Endothelial cell (in vitro differentiated cells): ENCODE data around the gene TIMM21. TPM values are rescaled to one million over a fixed set of nuclear protein-coding genes. Genes with fewer than 3 reads are reported as not detected.

Source experiments
- DNase-seq: peaks from one replicate; pipeline ENCODE4 v3.0.0; 2021; ENCODE audit warnings: low spot score
- H3K27ac Mint-ChIP-seq: one replicate; pipeline ENCODE4 v1.8.0; 2021; ENCODE audit warnings: mixed read lengths, inconsistent platforms; ENCODE audit not compliant: unreplicated experiment
- H3K27me3 Mint-ChIP-seq: one replicate; pipeline ENCODE4 v1.8.0; 2021; ENCODE audit warnings: mild to moderate bottlenecking, moderate library complexity, mixed read lengths, inconsistent platforms; ENCODE audit not compliant: unreplicated experiment
- H3K36me3 Mint-ChIP-seq: one replicate; pipeline ENCODE4 v1.8.0; 2021; ENCODE audit warnings: mild to moderate bottlenecking, low read depth, mixed read lengths, inconsistent platforms; ENCODE audit not compliant: unreplicated experiment
- H3K4me1 Mint-ChIP-seq: one replicate; pipeline ENCODE4 v1.8.0; 2021; ENCODE audit warnings: mild to moderate bottlenecking, mixed read lengths, inconsistent platforms; ENCODE audit not compliant: unreplicated experiment
- H3K4me3 Mint-ChIP-seq: one replicate; pipeline ENCODE4 v1.8.0; 2021; ENCODE audit warnings: mild to moderate bottlenecking, mixed read lengths, inconsistent platforms; ENCODE audit not compliant: unreplicated experiment
- H3K9me3 Mint-ChIP-seq: one replicate; pipeline ENCODE4 v1.8.0; 2021; ENCODE audit warnings: mixed read lengths, inconsistent platforms; ENCODE audit not compliant: unreplicated experiment
- CTCF ChIP-seq: fragments of 200-600 bp; sonication (generic); IDR thresholded peaks from one replicate; pipeline ENCODE4 v1.5.0; 2021; ENCODE audit warnings: antibody characterized with exemption; ENCODE audit not compliant: unreplicated experiment
- total RNA-seq: library from RNA; stranded (reverse); fragmentation: NEBNext Ultra II Directional; extraction: Animal tissue kit (Norgen Biotek cat#: 25700); gene quantifications from one replicate; pipeline ENCODE4 v1.2.1, GENCODE V29; 2021; ENCODE audit not compliant: unreplicated experiment

Gene TIMM21
- total RNA-seq, 1 donor from 2014 or later = 22.2 TPM

DNA sequence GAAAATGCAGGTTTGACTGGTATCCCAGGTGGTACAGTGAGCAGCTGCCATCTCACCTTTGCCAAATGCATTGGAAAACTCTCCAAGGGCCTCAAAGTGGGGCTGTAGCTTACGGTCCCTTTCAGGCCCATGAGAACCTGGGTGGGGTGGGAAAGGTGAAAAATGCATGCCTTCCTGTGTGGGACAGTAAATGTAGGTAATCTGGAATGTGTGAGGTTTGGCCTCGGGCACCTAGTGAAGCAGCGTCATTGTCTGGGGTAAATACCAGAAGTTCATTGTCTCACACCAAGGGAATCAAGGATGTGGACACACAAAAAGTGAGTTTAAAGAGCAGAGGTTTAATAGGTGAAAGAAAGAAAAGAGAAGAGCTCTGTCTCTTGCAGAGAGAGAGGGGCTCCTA is 36.6 kb downstream of the TIMM21 start:
- Mint-ChIP-seq H3K4me3 (no peak overlapping the region), H3K36me3 (no peaks in the 10 kb centered on the region), H3K9me3 (no peaks in the 10 kb centered on the region), H3K27me3 (peaks cover 5% of the 10 kb centered on the region), H3K4me1 (peaks cover 2% of the 10 kb centered on the region), H3K27ac (no peak overlapping the region)
- no peak for DNase-seq
- TF ChIP-seq CTCF = no peak

- Mint-ChIP-seq H3K4me1 (peaks cover 2% of the 10 kb centered on the region), H3K9me3 (no peaks in the 10 kb centered on the region), H3K27me3 (peaks cover 2% of the 10 kb centered on the region), H3K4me3 (no peak overlapping the region), H3K36me3 (no peaks in the 10 kb centered on the region), H3K27ac (no peak overlapping the region)
- DNase-seq = no peak
- no peak for TF ChIP-seq CTCF
These were observed 37.5 kb downstream of the TIMM21 start for GRCh38 chr18:74185860-74186259.

DNA sequence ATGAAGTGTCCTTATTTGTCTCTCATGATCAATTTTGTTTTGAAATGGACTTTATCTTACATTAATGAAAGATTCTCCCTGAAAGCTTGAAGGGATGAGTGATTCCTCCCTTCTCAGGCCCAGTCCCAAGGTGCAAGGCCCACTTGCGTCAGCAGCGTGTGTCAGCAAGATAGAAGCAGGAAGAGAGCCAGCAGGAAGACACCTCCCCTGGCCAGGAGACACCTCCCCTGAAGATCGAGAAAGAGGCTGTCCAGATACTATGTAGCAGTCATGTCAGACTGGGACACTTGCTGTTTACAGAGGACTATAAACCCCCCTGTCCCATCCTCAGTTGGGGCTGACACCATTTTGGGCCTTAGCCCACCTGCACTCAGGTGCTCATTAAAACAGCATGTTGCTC is 38.3 kb downstream of the TIMM21 start:
- TF ChIP-seq CTCF = no peak
- H3K27ac Mint-ChIP-seq = no peak overlapping the region
- H3K36me3 Mint-ChIP-seq = no peaks in the 10 kb centered on the region
- peaks cover 2% of the 10 kb centered on the region for H3K4me1 Mint-ChIP-seq
- no peaks in the 10 kb centered on the region for H3K9me3 Mint-ChIP-seq
- H3K4me3 Mint-ChIP-seq = no peak overlapping the region
- peaks cover 2% of the 10 kb centered on the region for H3K27me3 Mint-ChIP-seq
- DNase-seq = no peak

DNA sequence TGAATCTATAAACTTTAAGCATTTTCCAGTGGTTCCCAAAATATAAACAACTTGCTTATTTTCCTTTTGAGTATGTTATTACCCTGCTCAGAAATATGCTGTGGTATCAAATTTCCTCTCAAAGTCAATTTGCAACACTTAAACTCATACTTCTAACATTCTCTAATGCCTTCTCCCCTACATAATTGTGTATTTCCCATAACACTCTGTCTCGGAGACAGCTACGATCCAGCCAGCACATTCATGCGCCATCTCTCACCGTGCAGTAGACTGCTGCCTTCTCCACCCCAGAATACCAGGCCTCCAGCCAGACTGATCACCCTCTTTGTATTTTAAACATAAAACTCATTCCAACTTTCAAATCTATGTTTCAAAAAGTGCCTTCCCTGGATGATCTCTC is 41.8 kb downstream of the TIMM21 start:
- H3K27me3 Mint-ChIP-seq = no peaks in the 10 kb centered on the region
- no peak for DNase-seq
- no peak overlapping the region for H3K4me3 Mint-ChIP-seq
- no peaks in the 10 kb centered on the region for H3K9me3 Mint-ChIP-seq
- no peak overlapping the region for H3K27ac Mint-ChIP-seq
- H3K36me3 Mint-ChIP-seq = no peaks in the 10 kb centered on the region
- no peak for TF ChIP-seq CTCF
- H3K4me1 Mint-ChIP-seq = no peaks in the 10 kb centered on the region

- no peaks in the 10 kb centered on the region for H3K9me3 Mint-ChIP-seq
- no peak for DNase-seq
- no peak for TF ChIP-seq CTCF
- H3K27ac Mint-ChIP-seq = no peak overlapping the region
- no peak overlapping the region for H3K4me3 Mint-ChIP-seq
- H3K27me3 Mint-ChIP-seq = no peaks in the 10 kb centered on the region
- H3K36me3 Mint-ChIP-seq = no peaks in the 10 kb centered on the region
- peaks cover 6% of the 10 kb centered on the region for H3K4me1 Mint-ChIP-seq
These were observed 43.3 kb downstream of the TIMM21 start for GRCh38 chr18:74191577-74191976.
